ENCODE measurements around the gene SORBS2.

Gene SORBS2

GRCh38 chr4:185755451-185755850, 56.5 kb downstream of the SORBS2 start:
- DNase-seq (ENCODE audit: low read depth): no peak
- no peak overlapping the region for H3K4me3 ChIP-seq (ENCODE audit: low read length)
- TF ChIP-seq CTCF (IDR thresholded peaks at IDR 0.05; ENCODE audit: insufficient read depth, low read depth, low read length, missing control alignments): no peak

- no peak for TF ChIP-seq CTCF (IDR thresholded peaks at IDR 0.05; ENCODE audit: insufficient read depth, low read depth, low read length, missing control alignments)
- DNase-seq (ENCODE audit: low read depth): no peak
- H3K4me3 ChIP-seq (ENCODE audit: low read length): no peak overlapping the region
These were observed 57.0 kb downstream of the SORBS2 start for GRCh38 chr4:185754961-185755360.

GRCh38 chr4:185752872-185753271, 59.1 kb downstream of the SORBS2 start:
- H3K4me3 ChIP-seq (ENCODE audit: low read length): no peak overlapping the region
- no peak for DNase-seq (ENCODE audit: low read depth)
- no peak for TF ChIP-seq CTCF (IDR thresholded peaks at IDR 0.05; ENCODE audit: insufficient read depth, low read depth, low read length, missing control alignments)

- TF ChIP-seq CTCF (IDR thresholded peaks at IDR 0.05; ENCODE audit: insufficient read depth, low read depth, low read length, missing control alignments): no peak
- no peak for DNase-seq (ENCODE audit: low read depth)
- H3K4me3 ChIP-seq (ENCODE audit: low read length): no peak overlapping the region
These were observed 62.1 kb downstream of the SORBS2 start for GRCh38 chr4:185749858-185750257.

- no peak for DNase-seq (ENCODE audit: low read depth)
- TF ChIP-seq CTCF (IDR thresholded peaks at IDR 0.05; ENCODE audit: insufficient read depth, low read depth, low read length, missing control alignments): no peak
- H3K4me3 ChIP-seq (ENCODE audit: low read length): no peak overlapping the region
These were observed 63.0 kb downstream of the SORBS2 start for GRCh38 chr4:185748901-185749390.

GRCh38 chr4:185745891-185746290, 66.1 kb downstream of the SORBS2 start:
- no peak for TF ChIP-seq CTCF (IDR thresholded peaks at IDR 0.05; ENCODE audit: insufficient read depth, low read depth, low read length, missing control alignments)
- DNase-seq (ENCODE audit: low read depth): no peak
- H3K4me3 ChIP-seq (ENCODE audit: low read length): no peak overlapping the region

GRCh38 chr4:185744946-185745345, 67.0 kb downstream of the SORBS2 start:
- no peak for TF ChIP-seq CTCF (IDR thresholded peaks at IDR 0.05; ENCODE audit: insufficient read depth, low read depth, low read length, missing control alignments)
- no peak overlapping the region for H3K4me3 ChIP-seq (ENCODE audit: low read length)
- no peak for DNase-seq (ENCODE audit: low read depth)

Measured in epithelial cell of esophagus (primary cell).